GM19239 (cell line): Measurements from ENCODE around the gene AKAP8L.

Source experiments
- DNase-seq: peaks from one replicate; pipeline ENCODE4 v3.0.0; 2011; ENCODE audit warnings: low spot score; ENCODE audit not compliant: insufficient read length
- FAIRE-seq: peaks from 2 replicates; lab custom pipeline; 2011; peaks lifted over from hg19 to GRCh38; lab: Jason Lieb, UNC

The AKAP8L gene

GRCh38 chr19:15418579-15419412 is at the start of gene AKAP8L:
Gene AKAP8L (minus strand): TSS chr19:15418988. CDS start chr19:15418923, 65 bp downstream.
- DNase-seq (peak; percentile 98), FAIRE-seq (peak; percentile 94)

GRCh38 chr19:15467734-15468214 is 49.0 kb upstream of the AKAP8L start:
- DNase-seq (no peak), FAIRE-seq (no peak)

GRCh38 chr19:15466851-15467733 is 48.3 kb upstream of the AKAP8L start:
- peak; percentile 96 for FAIRE-seq
- DNase-seq = no peak

GRCh38 chr19:15464394-15465385 is 45.9 kb upstream of the AKAP8L start, which contains the start of gene RASAL3:
Gene RASAL3 (minus strand): TSS chr19:15464544. CDS start chr19:15464358, 186 bp downstream.
- peak; percentile 97 for FAIRE-seq
- DNase-seq = no peak

- DNase-seq (peak; percentile 87), FAIRE-seq (peak; percentile 78)
Observed at GRCh38 chr19:15463861-15464371, 45.1 kb upstream of the AKAP8L start.

- DNase-seq = no peak
- no peak for FAIRE-seq
Observed at GRCh38 chr19:15461694-15462093, 42.9 kb upstream of the AKAP8L start.

GRCh38 chr19:15457701-15458484 is 39.1 kb upstream of the AKAP8L start:
- FAIRE-seq (no peak), DNase-seq (no peak)

- FAIRE-seq = peak; percentile 8
- no peak for DNase-seq
Observed at GRCh38 chr19:15456871-15457700, 38.3 kb upstream of the AKAP8L start.

- FAIRE-seq = no peak
- no peak for DNase-seq
Observed at GRCh38 chr19:15456441-15456840, 37.7 kb upstream of the AKAP8L start.

- FAIRE-seq (no peak), DNase-seq (no peak)
Observed at GRCh38 chr19:15455996-15456395, 37.2 kb upstream of the AKAP8L start.

- DNase-seq = no peak
- no peak for FAIRE-seq
Observed at GRCh38 chr19:15453906-15454860, 35.4 kb upstream of the AKAP8L start.

GRCh38 chr19:15453091-15453578 is 34.3 kb upstream of the AKAP8L start:
- DNase-seq = no peak
- FAIRE-seq = no peak

GRCh38 chr19:15452111-15453047 is 33.6 kb upstream of the AKAP8L start:
- FAIRE-seq = no peak

GRCh38 chr19:15450528-15450890 is 31.7 kb upstream of the AKAP8L start:
- DNase-seq (no peak), FAIRE-seq (no peak)

More at GRCh38 chr19:15452111-15453047, 33.6 kb upstream of the AKAP8L start:
- DNase-seq = no peak
